Hippocampal formation (tissue), 2 donors: ENCODE data around the gene ERBB4.

Experiments
- DNase-seq, 2 donors: peaks; one replicate each; lab custom pipeline; 2025; lab: John Stamatoyannopoulos, UW

The ERBB4 gene

GRCh38 chr2:211468877-211469663, 1069.5 kb downstream of the ERBB4 start:
- no peak for DNase-seq

- no peak for DNase-seq
These were observed 1070.4 kb downstream of the ERBB4 start for GRCh38 chr2:211468217-211468616.

- no peak for DNase-seq
These were observed 1075.2 kb downstream of the ERBB4 start for GRCh38 chr2:211463397-211463796.

- no peak for DNase-seq
These were observed 1079.6 kb downstream of the ERBB4 start for GRCh38 chr2:211458974-211459373.

GRCh38 chr2:211457325-211457724, 1081.3 kb downstream of the ERBB4 start:
- DNase-seq: no peak

GRCh38 chr2:211455216-211455841, 1083.3 kb downstream of the ERBB4 start:
- peak; percentile 46 to 61 for DNase-seq

- DNase-seq: no peak
These were observed 1083.9 kb downstream of the ERBB4 start for GRCh38 chr2:211454679-211455078.

- DNase-seq: no peak
These were observed 1085.2 kb downstream of the ERBB4 start for GRCh38 chr2:211453311-211453887.

GRCh38 chr2:211451642-211452041, 1087.0 kb downstream of the ERBB4 start:
- DNase-seq: no peak

- DNase-seq: no peak
These were observed 1088.8 kb downstream of the ERBB4 start for GRCh38 chr2:211449819-211450218.

GRCh38 chr2:211447548-211447947, 1091.1 kb downstream of the ERBB4 start:
- DNase-seq: no peak

- DNase-seq: no peak
These were observed 1098.5 kb downstream of the ERBB4 start for GRCh38 chr2:211440107-211440506.

- DNase-seq: no peak
These were observed 1099.6 kb downstream of the ERBB4 start for GRCh38 chr2:211439011-211439410.

- DNase-seq: no peak
These were observed 1101.2 kb downstream of the ERBB4 start for GRCh38 chr2:211437396-211437795.

- no peak for DNase-seq
These were observed 1102.4 kb downstream of the ERBB4 start for GRCh38 chr2:211436182-211436581.

- DNase-seq: no peak
These were observed 1103.3 kb downstream of the ERBB4 start for GRCh38 chr2:211435331-211435730.

- no peak for DNase-seq
These were observed 1103.8 kb downstream of the ERBB4 start for GRCh38 chr2:211434773-211435172.

GRCh38 chr2:211429256-211429920, 1109.2 kb downstream of the ERBB4 start:
- DNase-seq: no peak

- no peak for DNase-seq
These were observed 1112.4 kb downstream of the ERBB4 start for GRCh38 chr2:211426240-211426639.

GRCh38 chr2:211423018-211423417, 1115.6 kb downstream of the ERBB4 start:
- DNase-seq: no peak

- no peak for DNase-seq
These were observed 1121.1 kb downstream of the ERBB4 start for GRCh38 chr2:211417544-211417943.

- no peak for DNase-seq
These were observed 1122.2 kb downstream of the ERBB4 start for GRCh38 chr2:211416373-211416772.

GRCh38 chr2:211413746-211414145, 1124.9 kb downstream of the ERBB4 start:
- DNase-seq: no peak
